Measurements from ENCODE around the gene MIF. TPM values are rescaled to one million over a fixed set of nuclear protein-coding genes. Genes with fewer than 3 reads are reported as not detected.

The MIF gene
- total RNA-seq (2022; extraction: Qiagen RNA extraction; ENCODE audit: low read depth), result 493 to 992 TPM (median 944 TPM) in 5 replicates

DNA sequence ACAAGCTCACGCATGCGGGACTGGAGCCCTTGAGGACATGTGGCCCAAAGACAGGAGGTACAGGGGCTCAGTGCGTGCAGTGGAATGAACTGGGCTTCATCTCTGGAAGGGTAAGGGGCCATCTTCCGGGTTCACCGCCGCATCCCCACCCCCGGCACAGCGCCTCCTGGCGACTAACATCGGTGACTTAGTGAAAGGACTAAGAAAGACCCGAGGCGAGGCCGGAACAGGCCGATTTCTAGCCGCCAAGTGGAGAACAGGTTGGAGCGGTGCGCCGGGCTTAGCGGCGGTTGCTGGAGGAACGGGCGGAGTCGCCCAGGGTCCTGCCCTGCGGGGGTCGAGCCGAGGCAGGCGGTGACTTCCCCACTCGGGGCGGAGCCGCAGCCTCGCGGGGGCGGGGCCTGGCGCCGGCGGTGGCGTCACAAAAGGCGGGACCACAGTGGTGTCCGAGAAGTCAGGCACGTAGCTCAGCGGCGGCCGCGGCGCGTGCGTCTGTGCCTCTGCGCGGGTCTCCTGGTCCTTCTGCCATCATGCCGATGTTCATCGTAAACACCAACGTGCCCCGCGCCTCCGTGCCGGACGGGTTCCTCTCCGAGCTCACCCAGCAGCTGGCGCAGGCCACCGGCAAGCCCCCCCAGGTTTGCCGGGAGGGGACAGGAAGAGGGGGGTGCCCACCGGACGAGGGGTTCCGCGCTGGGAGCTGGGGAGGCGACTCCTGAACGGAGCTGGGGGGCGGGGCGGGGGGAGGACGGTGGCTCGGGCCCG lies at the start of gene MIF:
Gene MIF, plus strand, starts transcription at position 439 of the 765 bp plus-strand sequence. Its CDS starts 92 bp downstream, at position 531.

DNA sequence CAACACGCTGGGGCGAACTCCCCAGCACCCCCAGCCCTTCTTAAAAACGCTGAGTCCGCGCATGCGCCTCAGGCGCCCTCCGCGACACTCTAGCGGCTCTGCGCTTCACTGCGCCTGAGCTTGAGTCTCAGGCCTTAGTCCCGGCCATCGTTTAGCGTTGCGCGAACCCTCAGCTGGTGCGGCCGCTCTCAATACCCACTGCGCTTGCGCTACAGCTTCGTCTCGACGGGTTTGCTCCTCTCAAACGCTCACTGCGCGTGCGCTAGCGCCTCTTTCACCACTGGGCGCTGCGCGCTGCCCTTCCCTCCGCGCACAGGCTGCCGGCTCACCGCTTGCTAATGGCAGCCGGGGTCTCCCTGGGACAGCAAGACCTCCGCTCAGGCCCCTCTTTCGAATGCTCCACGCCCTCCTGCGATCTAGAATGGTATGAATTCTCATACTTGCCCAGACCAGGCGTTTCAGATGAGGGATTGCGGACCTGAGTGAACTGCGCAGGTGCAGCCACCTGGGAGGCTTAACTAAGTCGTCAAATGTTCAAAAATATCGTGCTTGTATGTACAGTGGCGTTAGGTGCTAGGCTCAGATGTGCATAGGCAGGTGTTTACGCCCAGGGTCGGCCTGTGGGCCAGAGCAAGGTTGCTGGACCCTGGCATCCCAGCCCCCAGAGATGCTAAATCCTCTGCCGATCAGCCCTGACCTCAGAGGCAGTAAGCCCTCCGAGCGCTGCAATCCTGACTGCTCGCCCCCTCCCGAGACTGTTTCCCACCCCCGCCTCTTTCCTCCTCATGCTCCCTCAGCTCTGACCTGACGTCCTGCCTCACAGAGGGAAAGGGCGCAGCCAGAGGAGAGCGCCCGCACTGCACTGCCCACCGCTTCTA lies 36.3 kb upstream of the MIF start, which contains the start of gene SLC2A11:
Gene SLC2A11, plus strand, starts transcription at position 270 of the 878 bp plus-strand sequence. Its CDS starts 125 bp downstream, at position 395.

Other genes with a start within 250 kb of the MIF start
- not detected in 5 replicates for gene RGL4, start 203.4 kb upstream of the MIF start, total RNA-seq (2022; extraction: Qiagen RNA extraction; ENCODE audit: low read depth)
- gene ZNF70, start 143.3 kb upstream of the MIF start, total RNA-seq (2022; extraction: Qiagen RNA extraction; ENCODE audit: low read depth), result 0.78 to 1.0 TPM (median 1.0 TPM) in 5 replicates
- gene VPREB3, start 140.0 kb upstream of the MIF start, total RNA-seq (2022; extraction: Qiagen RNA extraction; ENCODE audit: low read depth), result 0.55 to 1.1 TPM (median 0.92 TPM) in 4 of 5 replicates, not detected in the other
- not detected in 5 replicates for gene C22orf15, start 131.4 kb upstream of the MIF start, total RNA-seq (2022; extraction: Qiagen RNA extraction; ENCODE audit: low read depth)
- 88.8 to 228 TPM (median 169 TPM) in 5 replicates for gene CHCHD10, start 126.4 kb upstream of the MIF start, total RNA-seq (2022; extraction: Qiagen RNA extraction; ENCODE audit: low read depth)
- gene MMP11, start 121.5 kb upstream of the MIF start, total RNA-seq (2022; extraction: Qiagen RNA extraction; ENCODE audit: low read depth), result 0.17 to 0.42 TPM (median 0.33 TPM) in 4 of 5 replicates, not detected in the other
- gene SMARCB1, start 107.4 kb upstream of the MIF start, total RNA-seq (2022; extraction: Qiagen RNA extraction; ENCODE audit: low read depth), result 48.8 to 55.1 TPM (median 51.6 TPM) in 5 replicates
- 0.36 to 1.3 TPM (median 0.61 TPM) in 5 replicates for gene DERL3, start 55.4 kb upstream of the MIF start, total RNA-seq (2022; extraction: Qiagen RNA extraction; ENCODE audit: low read depth)
- 8.1 to 10.9 TPM (median 9.4 TPM) in 5 replicates for gene SLC2A11, start 36.5 kb upstream of the MIF start, total RNA-seq (2022; extraction: Qiagen RNA extraction; ENCODE audit: low read depth)
- 0.23 to 0.56 TPM (median 0.43 TPM) in 4 of 5 replicates, not detected in the other for gene GSTT2B, start 66.8 kb downstream of the MIF start, total RNA-seq (2022; extraction: Qiagen RNA extraction; ENCODE audit: low read depth)
- 1.4 to 2.5 TPM (median 1.7 TPM) in 5 replicates for gene DDTL, start 72.5 kb downstream of the MIF start, total RNA-seq (2022; extraction: Qiagen RNA extraction; ENCODE audit: low read depth)
- 113 to 158 TPM (median 149 TPM) in 5 replicates for gene DDT, start 80.1 kb downstream of the MIF start, total RNA-seq (2022; extraction: Qiagen RNA extraction; ENCODE audit: low read depth)
- gene GSTT2, start 85.8 kb downstream of the MIF start, total RNA-seq (2022; extraction: Qiagen RNA extraction; ENCODE audit: low read depth), result 0.24 TPM in 1 of 5 replicates, not detected in the others
- not detected in 5 replicates for gene GSTT4, start 111.1 kb downstream of the MIF start, total RNA-seq (2022; extraction: Qiagen RNA extraction; ENCODE audit: low read depth)
- gene CABIN1, start 116.9 kb downstream of the MIF start, total RNA-seq (2022; extraction: Qiagen RNA extraction; ENCODE audit: low read depth), result 13.9 to 24.4 TPM (median 21.6 TPM) in 5 replicates